ENCODE data around the gene DIDO1.

Gene DIDO1

DNA sequence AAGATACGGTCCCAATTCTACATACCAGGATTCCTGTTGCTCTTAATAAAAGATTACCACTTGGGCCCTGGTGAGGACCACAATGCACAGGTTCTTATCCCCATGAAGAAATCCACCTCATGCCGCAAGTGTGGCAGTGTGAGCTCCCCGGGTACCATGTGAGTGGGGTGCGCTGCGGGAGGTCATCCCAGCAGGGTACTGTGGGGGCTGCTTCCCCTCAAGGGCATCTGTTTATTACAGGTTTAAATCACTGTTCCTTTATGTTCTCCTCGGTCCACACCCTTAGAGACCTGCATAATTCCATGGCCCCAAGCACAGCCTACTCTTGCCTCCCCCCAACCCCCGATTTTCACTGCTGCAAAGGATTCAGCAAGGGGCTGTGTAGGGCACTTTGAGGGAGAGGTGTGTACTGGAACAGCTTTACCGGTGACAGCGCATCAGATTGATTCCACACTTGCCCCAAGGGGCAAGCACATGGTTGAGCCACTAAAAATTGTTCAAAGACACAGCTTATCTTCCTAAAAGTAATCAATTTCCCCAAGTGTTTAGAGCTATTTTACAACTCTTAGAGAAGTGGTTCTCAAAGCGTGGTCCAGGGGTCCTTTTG is 6.2 kb downstream of the DIDO1 start:
- TF ChIP-seq, protein P1, sequence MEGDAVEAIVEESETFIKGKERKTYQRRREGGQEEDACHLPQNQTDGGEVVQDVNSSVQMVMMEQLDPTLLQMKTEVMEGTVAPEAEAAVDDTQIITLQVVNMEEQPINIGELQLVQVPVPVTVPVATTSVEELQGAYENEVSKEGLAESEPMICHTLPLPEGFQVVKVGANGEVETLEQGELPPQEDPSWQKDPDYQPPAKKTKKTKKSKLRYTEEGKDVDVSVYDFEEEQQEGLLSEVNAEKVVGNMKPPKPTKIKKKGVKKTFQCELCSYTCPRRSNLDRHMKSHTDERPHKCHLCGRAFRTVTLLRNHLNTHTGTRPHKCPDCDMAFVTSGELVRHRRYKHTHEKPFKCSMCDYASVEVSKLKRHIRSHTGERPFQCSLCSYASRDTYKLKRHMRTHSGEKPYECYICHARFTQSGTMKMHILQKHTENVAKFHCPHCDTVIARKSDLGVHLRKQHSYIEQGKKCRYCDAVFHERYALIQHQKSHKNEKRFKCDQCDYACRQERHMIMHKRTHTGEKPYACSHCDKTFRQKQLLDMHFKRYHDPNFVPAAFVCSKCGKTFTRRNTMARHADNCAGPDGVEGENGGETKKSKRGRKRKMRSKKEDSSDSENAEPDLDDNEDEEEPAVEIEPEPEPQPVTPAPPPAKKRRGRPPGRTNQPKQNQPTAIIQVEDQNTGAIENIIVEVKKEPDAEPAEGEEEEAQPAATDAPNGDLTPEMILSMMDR (IDR thresholded peaks at IDR 0.05), result no peak

DNA sequence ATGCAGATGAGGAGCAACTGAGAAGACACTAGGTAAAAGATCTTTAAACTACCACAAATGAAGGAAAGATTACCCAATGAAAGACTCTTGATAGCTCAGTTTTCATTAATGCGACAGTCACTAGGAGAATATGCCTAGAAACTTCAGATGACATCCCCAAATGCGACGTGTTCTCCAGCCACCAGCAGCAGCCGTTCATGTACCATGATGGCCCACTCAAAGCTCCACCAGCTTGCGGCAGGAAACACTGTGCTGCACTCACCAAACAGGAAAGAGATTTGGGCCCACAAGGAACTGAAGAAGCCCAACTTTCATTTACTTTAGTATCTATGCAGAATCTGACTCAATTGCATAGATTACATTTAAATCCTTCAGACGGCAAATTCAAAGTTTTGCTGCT is 7.5 kb downstream of the DIDO1 start:
- H3K4me3 ChIP-seq, result peak overlapping the region; percentile 13
- TF ChIP-seq, protein P1 (IDR thresholded peaks at IDR 0.05), result no peak
- no peak for DNase-seq (ENCODE audit: low spot score)
- no peak overlapping the region for H3K27ac ChIP-seq

More for the DNA sequence above, 6.2 kb downstream of the DIDO1 start:
- peak overlapping the region; percentile 3 for H3K4me3 ChIP-seq
- DNase-seq (ENCODE audit: low spot score), result no peak
- no peak overlapping the region for H3K27ac ChIP-seq

DNA sequence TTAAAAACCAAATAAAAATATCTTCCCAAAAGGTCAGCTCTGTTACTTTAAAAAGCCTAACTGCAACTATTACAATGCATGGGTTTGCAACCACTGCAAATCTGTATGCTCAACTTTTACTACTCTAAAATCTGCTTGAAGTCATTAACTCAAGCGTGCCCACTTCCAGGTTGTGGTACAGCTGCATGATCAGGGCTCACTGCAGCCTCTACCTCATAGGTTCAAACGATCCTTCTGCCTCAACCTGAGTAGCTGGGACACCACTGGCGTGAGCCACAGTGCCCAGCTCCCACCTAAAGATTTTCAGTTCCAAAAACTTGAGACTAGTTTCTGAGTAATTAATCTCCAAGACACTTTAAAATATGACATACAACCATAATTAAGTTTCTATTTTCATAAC is 8.2 kb downstream of the DIDO1 start:
- Histone ChIP-seq H3K4me3 (peak overlapping the region; percentile 4), H3K27ac (no peak overlapping the region)
- TF ChIP-seq, protein P1 (IDR thresholded peaks at IDR 0.05), result no peak
- no peak for DNase-seq (ENCODE audit: low spot score)

DNA sequence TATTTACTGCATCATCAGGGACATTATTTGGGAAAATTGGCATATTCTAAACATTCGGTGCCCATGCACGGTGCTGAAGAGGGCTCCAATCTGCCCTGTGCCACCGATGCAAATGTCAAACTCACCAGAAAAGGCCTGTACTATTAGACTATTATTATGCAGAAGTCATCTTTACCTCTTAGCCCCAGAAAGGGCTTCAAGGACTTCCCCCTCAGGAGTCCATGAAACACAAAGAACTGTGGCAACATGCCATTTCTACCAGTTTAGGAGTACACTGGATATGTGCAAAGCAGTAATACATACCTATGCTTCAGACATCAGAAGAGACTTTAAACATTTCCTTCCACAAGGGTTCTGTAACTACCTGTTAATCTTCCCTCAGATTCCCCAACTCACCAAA is 8.6 kb downstream of the DIDO1 start:
- peak overlapping the region; percentile 4 for H3K4me3 ChIP-seq
- TF ChIP-seq, protein P1 (IDR thresholded peaks at IDR 0.05), result no peak
- DNase-seq (ENCODE audit: low spot score), result no peak
- H3K27ac ChIP-seq, result no peak overlapping the region

DNA sequence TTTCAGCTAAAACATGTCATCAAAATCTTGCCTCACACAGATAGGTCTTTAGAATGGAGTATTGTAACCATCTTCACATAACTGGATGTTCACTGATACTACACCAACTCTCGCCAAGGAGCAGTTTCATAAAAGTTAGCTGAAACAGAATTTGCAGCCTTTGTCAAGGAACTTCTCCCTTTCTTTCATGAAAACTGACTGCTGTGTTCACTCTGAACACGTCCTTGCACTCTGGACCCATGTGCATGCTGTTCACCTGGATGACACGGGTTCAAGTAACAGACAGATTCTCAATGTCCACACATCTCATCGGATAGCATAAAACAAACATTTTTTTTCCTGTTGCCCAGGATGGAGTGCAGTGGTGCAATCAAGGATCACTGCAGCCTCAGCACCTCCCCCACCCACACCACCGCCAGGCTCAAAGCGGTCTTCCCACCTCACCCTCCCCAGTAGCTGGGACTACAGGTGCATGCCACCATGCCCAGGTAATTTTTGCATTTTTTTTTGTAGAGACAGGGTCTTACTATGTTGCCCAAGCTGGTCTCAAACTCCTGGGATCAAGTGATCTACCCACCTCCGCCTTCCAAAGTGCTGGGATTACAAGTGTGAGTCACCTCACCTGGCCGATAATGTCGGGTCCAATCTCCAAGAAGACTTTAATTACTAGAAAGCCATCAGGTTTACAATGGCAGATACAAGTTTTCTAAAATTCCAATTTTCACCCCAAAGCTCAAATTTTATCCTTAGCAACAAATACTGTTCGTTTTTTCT is 9.4 kb downstream of the DIDO1 start:
- TF ChIP-seq, protein P1 (IDR thresholded peaks at IDR 0.05), result no peak
- no peak overlapping the region for H3K27ac ChIP-seq
- peak overlapping the region; percentile 26 for H3K4me3 ChIP-seq
- no peak for DNase-seq (ENCODE audit: low spot score)

DNA sequence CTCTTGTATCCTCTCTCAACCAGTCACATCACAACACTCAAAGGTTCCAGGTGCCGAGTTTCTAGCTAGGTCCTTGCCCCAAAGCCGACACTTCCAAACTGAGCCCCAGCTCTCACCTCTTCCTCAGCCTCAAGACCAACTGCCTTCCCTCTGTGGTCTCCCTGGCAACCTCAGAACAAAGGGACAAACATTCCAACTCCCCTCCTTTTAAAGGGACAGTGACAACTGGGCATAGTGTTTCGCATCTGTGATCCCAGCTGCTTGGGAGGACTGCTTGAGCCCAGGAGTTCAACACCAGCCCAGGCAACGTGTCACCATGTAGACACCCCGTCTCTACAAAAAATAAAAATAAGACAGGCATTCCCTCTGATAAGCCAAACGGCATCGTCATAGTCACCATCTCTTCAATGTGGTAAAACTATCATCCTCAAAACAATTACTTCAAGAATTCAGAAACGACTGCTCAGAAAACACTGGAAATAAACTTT is 11.3 kb downstream of the DIDO1 start:
- no peak for DNase-seq (ENCODE audit: low spot score)
- H3K27ac ChIP-seq, result no peak overlapping the region
- TF ChIP-seq, protein P1 (IDR thresholded peaks at IDR 0.05), result no peak
- peak overlapping the region; percentile 50 for H3K4me3 ChIP-seq

DNA sequence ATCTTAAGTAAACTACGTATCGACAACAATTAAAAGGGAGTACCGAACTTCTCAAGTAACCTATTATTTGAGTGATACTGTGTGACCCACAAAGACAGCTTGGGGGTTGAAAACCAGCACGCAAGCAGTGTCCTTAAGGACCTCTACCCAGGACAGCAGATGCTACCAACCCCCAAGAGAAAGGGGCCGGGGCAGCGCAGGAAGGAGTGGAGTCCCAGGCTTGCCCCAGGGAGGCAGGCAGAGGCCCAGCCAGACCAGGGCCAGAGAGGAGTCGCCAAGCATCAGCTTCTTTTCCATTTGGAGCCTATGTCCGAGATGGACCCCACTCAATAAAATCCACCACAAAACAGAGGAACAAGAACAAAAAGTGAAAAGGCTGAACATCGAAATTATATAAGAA is 11.9 kb downstream of the DIDO1 start:
- DNase-seq (ENCODE audit: low spot score), result no peak
- H3K27ac ChIP-seq, result no peak overlapping the region
- TF ChIP-seq, protein P1 (IDR thresholded peaks at IDR 0.05), result no peak
- peak overlapping the region; percentile 50 for H3K4me3 ChIP-seq

All from coronary artery (tissue), 2 donors.